Uterus (tissue), 4 donors: ENCODE data around the gene ARHGEF2. TPM values are rescaled to one million over a fixed set of nuclear protein-coding genes. Genes with fewer than 3 reads are reported as not detected.

Source experiments
- DNase-seq, 2 donors: peaks; one replicate each; pipeline ENCODE4 v3.0.0-alpha.2; 2019 to 2020
- H3K27ac ChIP-seq, 2 donors: fragments of 200-600 bp; sonication (generic); 1 replicate in 1 of 2; 2 replicates in 1 of 2; pipeline ENCODE4 v1.5.1; 2016 to 2018
- H3K27me3 ChIP-seq, 2 donors: fragments of 200-600 bp; sonication (generic); one replicate each; pipeline ENCODE4 v1.5.1; 2018 to 2019; ENCODE audit warnings: control low read depth in 1 of 2
- H3K36me3 ChIP-seq, 2 donors: fragments of 200-600 bp; sonication (generic); one replicate each; pipeline ENCODE4 v1.5.1; 2019; ENCODE audit warnings: control low read depth in 1 of 2
- H3K4me1 ChIP-seq, 2 donors: fragments of 200-600 bp; sonication (generic); one replicate each; pipeline ENCODE4 v1.5.1; 2018 to 2019; ENCODE audit warnings: control low read depth in 1 of 2
- H3K4me3 ChIP-seq, 2 donors: fragments of 200-600 bp; sonication (generic); 1 replicate in 1 of 2; 2 replicates in 1 of 2; pipeline ENCODE4 v1.5.1; 2018 to 2019; ENCODE audit warnings: mild to moderate bottlenecking in 1 of 2
- H3K9me3 ChIP-seq, 2 donors: fragments of 200-600 bp; sonication (generic); one replicate each; pipeline ENCODE4 v1.5.1; 2019; ENCODE audit warnings: control low read depth in 1 of 2
- CTCF ChIP-seq, 4 experiments: fragments of 200-600 bp in 2 of 4; fragments of 450-650 bp in 2 of 4; sonication (generic) in 2 of 4; IDR thresholded peaks; one replicate each; pipeline ENCODE4 v1.5.1; 2016 to 2019; ENCODE audit warnings: antibody characterized with exemption in 4 of 4, mild to moderate bottlenecking in 2 of 4, moderate library complexity in 1 of 4
- POLR2A ChIP-seq, 2 donors: fragments of 450-650 bp; IDR thresholded peaks; one replicate each; pipeline ENCODE4 v1.6.1; 2016; ENCODE audit warnings: antibody characterized with exemption in 2 of 2, mild to moderate bottlenecking in 1 of 2, moderate library complexity in 1 of 2
- intact Hi-C: fragments of 100-400 bp; cut with DNase I; formaldehyde crosslinking; loops from one replicate; pipeline ENCODE4 v1.15.1; 2023; ENCODE audit warnings: low total_unique reads
- total RNA-seq, 4 donors: library from RNA; depleted of rRNA in 3 of 4; stranded (reverse); fragments of >200 nt in 3 of 4; gene quantifications; one replicate each; pipeline versions ENCODE4 v1.1.0 to v1.2.4, GENCODE V29; 2014 to 2023
- donor health status: DM: yes; HTN: yes; CAD: no.

ARHGEF2 gene
- total RNA-seq, 4 donors from 2014 or later, result 59.4 to 178 (median 72.8) TPM

- no peak for TF ChIP-seq POLR2A (IDR thresholded peaks at IDR 0.05)
- TF ChIP-seq CTCF (IDR thresholded peaks at IDR 0.05), result no peak
- Histone ChIP-seq H3K9me3 (no peaks in the 10 kb centered on the region), H3K27ac (no peak overlapping the region), H3K4me3 (no peak overlapping the region), H3K27me3 (no peaks in the 10 kb centered on the region), H3K36me3 (no peaks in the 10 kb centered on the region), H3K4me1 (no peaks in the 10 kb centered on the region)
- intact Hi-C loops, result no loop called here
- DNase-seq, result no peak
Measured at GRCh38 chr1:155950829-155951228, 27.5 kb downstream of the ARHGEF2 start.

DNA sequence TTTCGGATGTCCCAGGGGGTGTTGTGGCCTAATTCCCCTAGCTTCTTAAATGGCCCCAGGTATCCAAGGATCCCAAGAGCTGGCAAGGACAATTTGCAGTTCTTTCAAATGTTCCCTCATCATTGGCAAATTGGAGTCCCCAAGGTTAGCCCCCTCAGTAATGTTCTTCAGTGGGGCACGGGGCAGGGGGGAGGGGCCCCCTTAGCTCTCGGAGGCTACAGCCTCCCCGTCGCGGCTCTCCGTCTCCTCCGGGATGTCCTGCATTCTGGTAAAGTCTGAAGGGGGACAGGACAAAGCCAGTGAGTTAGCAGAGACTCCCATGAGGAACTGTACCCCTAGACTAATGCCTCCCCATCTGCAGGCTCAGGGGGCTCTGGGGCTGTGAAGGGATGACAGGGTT, 30.6 kb downstream of the ARHGEF2 start:
- Histone ChIP-seq H3K36me3 (no peaks in the 10 kb centered on the region), H3K27me3 (no peaks in the 10 kb centered on the region), H3K27ac (no peak overlapping the region), H3K4me3 (no peak overlapping the region), H3K4me1 (no peaks in the 10 kb centered on the region), H3K9me3 (no peaks in the 10 kb centered on the region)
- intact Hi-C loops, result no loop called here
- TF ChIP-seq POLR2A (IDR thresholded peaks at IDR 0.05) (no peak), CTCF (IDR thresholded peaks at IDR 0.05) (no peak)
- no peak for DNase-seq

- Histone ChIP-seq H3K4me1 (no peaks in the 10 kb centered on the region), H3K36me3 (no peaks in the 10 kb centered on the region), H3K4me3 (no peak overlapping the region), H3K27me3 (no peaks in the 10 kb centered on the region), H3K9me3 (no peaks in the 10 kb centered on the region), H3K27ac (no peak overlapping the region)
- TF ChIP-seq POLR2A (IDR thresholded peaks at IDR 0.05) (no peak), CTCF (IDR thresholded peaks at IDR 0.05) (no peak)
- intact Hi-C loops, result no loop called here
- DNase-seq, result no peak
Measured at GRCh38 chr1:155947292-155947691, 31.1 kb downstream of the ARHGEF2 start.

GRCh38 chr1:155946633-155947219, 31.6 kb downstream of the ARHGEF2 start:
- Histone ChIP-seq H3K27ac (no peak overlapping the region), H3K27me3 (no peaks in the 10 kb centered on the region), H3K9me3 (no peaks in the 10 kb centered on the region), H3K4me3 (no peak overlapping the region), H3K36me3 (no peaks in the 10 kb centered on the region), H3K4me1 (no peaks in the 10 kb centered on the region)
- no peak for TF ChIP-seq CTCF (IDR thresholded peaks at IDR 0.05)
- no peak for TF ChIP-seq POLR2A (IDR thresholded peaks at IDR 0.05)
- intact Hi-C loops, result no loop called here
- DNase-seq, result no peak

GRCh38 chr1:155944444-155944799, 33.9 kb downstream of the ARHGEF2 start:
- no peak for DNase-seq
- no peak overlapping the region for H3K4me3 ChIP-seq
- H3K27me3 ChIP-seq, result no peaks in the 10 kb centered on the region
- no peaks in the 10 kb centered on the region for H3K9me3 ChIP-seq
- intact Hi-C loops, result no loop called here
- no peaks in the 10 kb centered on the region for H3K4me1 ChIP-seq
- TF ChIP-seq CTCF (IDR thresholded peaks at IDR 0.05) (no peak), POLR2A (IDR thresholded peaks at IDR 0.05) (no peak)
- H3K27ac ChIP-seq, result no peak overlapping the region
- H3K36me3 ChIP-seq, result no peaks in the 10 kb centered on the region
